ENCODE results near the gene LRRC71.

LRRC71 gene

GRCh38 chr1:156905176-156905575 is 15.3 kb upstream of the LRRC71 start:
- no peak for DNase-seq (ENCODE audit: extremely low read depth in 1 of 2, low read depth in 1 of 2)

GRCh38 chr1:156905651-156906050 is 14.8 kb upstream of the LRRC71 start:
- DNase-seq (ENCODE audit: extremely low read depth in 1 of 2, low read depth in 1 of 2) = no peak

GRCh38 chr1:156906206-156906906 is 14.1 kb upstream of the LRRC71 start:
- DNase-seq (ENCODE audit: extremely low read depth in 1 of 2, low read depth in 1 of 2) = no peak

- DNase-seq (ENCODE audit: extremely low read depth in 1 of 2, low read depth in 1 of 2) = no peak
Observed at GRCh38 chr1:156908541-156908940, 11.9 kb upstream of the LRRC71 start.

GRCh38 chr1:156908955-156909354 is 11.5 kb upstream of the LRRC71 start:
- no peak for DNase-seq (ENCODE audit: extremely low read depth in 1 of 2, low read depth in 1 of 2)

- DNase-seq (ENCODE audit: extremely low read depth in 1 of 2, low read depth in 1 of 2) = no peak
Observed at GRCh38 chr1:156909671-156910070, 10.8 kb upstream of the LRRC71 start.

- peak in 1 of 2 donors; percentile 44 for DNase-seq (ENCODE audit: extremely low read depth in 1 of 2, low read depth in 1 of 2)
Observed at GRCh38 chr1:156910309-156910782, 10.1 kb upstream of the LRRC71 start.

- no peak for DNase-seq (ENCODE audit: extremely low read depth in 1 of 2, low read depth in 1 of 2)
Observed at GRCh38 chr1:156911577-156912298, 8.7 kb upstream of the LRRC71 start.

- DNase-seq (ENCODE audit: extremely low read depth in 1 of 2, low read depth in 1 of 2) = no peak
Observed at GRCh38 chr1:156912310-156912709, 8.1 kb upstream of the LRRC71 start.

GRCh38 chr1:156912861-156913808 is 7.3 kb upstream of the LRRC71 start:
- DNase-seq (ENCODE audit: extremely low read depth in 1 of 2, low read depth in 1 of 2) = no peak

GRCh38 chr1:156913809-156914387 is 6.5 kb upstream of the LRRC71 start:
- no peak for DNase-seq (ENCODE audit: extremely low read depth in 1 of 2, low read depth in 1 of 2)

GRCh38 chr1:156914440-156914856 is 6.0 kb upstream of the LRRC71 start:
- DNase-seq (ENCODE audit: extremely low read depth in 1 of 2, low read depth in 1 of 2) = no peak

GRCh38 chr1:156921053-156921529 is 659 bp downstream of the LRRC71 start:
- DNase-seq (ENCODE audit: extremely low read depth in 1 of 2, low read depth in 1 of 2) = no peak

- DNase-seq (ENCODE audit: extremely low read depth in 1 of 2, low read depth in 1 of 2) = no peak
Observed at GRCh38 chr1:156922986-156923669, 2.7 kb downstream of the LRRC71 start.

GRCh38 chr1:156923670-156924477 is 3.4 kb downstream of the LRRC71 start:
- no peak for DNase-seq (ENCODE audit: extremely low read depth in 1 of 2, low read depth in 1 of 2)

- DNase-seq (ENCODE audit: extremely low read depth in 1 of 2, low read depth in 1 of 2) = no peak
Observed at GRCh38 chr1:156924478-156925153, 4.2 kb downstream of the LRRC71 start.

GRCh38 chr1:156925154-156926010 is 5.0 kb downstream of the LRRC71 start:
- no peak for DNase-seq (ENCODE audit: extremely low read depth in 1 of 2, low read depth in 1 of 2)

- no peak for DNase-seq (ENCODE audit: extremely low read depth in 1 of 2, low read depth in 1 of 2)
Observed at GRCh38 chr1:156926175-156926574, 5.7 kb downstream of the LRRC71 start.

All from activated CD8-positive, alpha-beta memory T cell treated with anti-CD3 and anti-CD28 coated beads for 1 hour (primary cell).